GM12891 (cell line): ENCODE measurements around the gene PAQR7.

Experiments
- POLR2AphosphoS5 ChIP-seq: IDR thresholded peaks from 2 replicates; pipeline ENCODE4 v1.6.1; 2011; ENCODE audit warnings: low read depth, low read length, control low read depth
- TAF1 ChIP-seq: IDR thresholded peaks from 2 replicates; pipeline ENCODE4 v1.6.1; 2011; ENCODE audit warnings: low read depth, low read length, control low read depth

DNA sequence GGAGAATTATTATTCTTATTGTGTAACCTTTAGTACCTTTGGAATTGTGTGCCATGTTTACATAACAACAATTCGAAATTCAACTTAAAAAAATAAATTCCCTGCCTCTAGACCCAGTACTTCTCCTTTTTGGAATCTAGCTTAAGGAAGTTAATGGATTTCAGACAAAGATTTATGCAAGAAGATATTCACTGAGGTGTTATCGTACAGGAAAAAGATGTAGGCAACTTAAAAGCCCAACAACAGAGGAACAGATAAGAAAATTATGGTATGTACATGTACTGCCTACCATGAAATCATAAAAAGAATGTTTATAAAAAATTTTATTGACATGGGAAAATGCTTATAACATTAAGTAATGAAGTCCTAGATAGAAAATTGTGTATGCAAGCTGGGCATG lies 48.9 kb upstream of the PAQR7 start:
- TF ChIP-seq POLR2AphosphoS5 (no peak), TAF1 (no peak)
